Mesothelial cell of epicardium (in vitro differentiated cells): ENCODE measurements around the gene GSDMA. TPM values are rescaled to one million over a fixed set of nuclear protein-coding genes. Genes with fewer than 3 reads are reported as not detected.
"Not testable (repeated sequence)": the region's sequence is repeated elsewhere in the genome, so short reads cannot be mapped to it uniquely, and the experiment has no call there.

ENCODE experiments used
- DNase-seq, 2 experiments: peaks; one replicate each; pipeline ENCODE4 v3.0.0; 2021; ENCODE audit warnings: low spot score in 2 of 2; ENCODE audit not compliant: unreplicated experiment in 2 of 2
- H3K27ac Mint-ChIP-seq: 2 replicates; pipeline ENCODE4 v1.8.0; 2021; ENCODE audit warnings: mixed read lengths
- H3K27me3 Mint-ChIP-seq: 2 replicates; pipeline ENCODE4 v1.8.0; 2021; ENCODE audit warnings: low read depth, mixed read lengths
- H3K36me3 Mint-ChIP-seq: 2 replicates; pipeline ENCODE4 v1.8.0; 2021; ENCODE audit warnings: mixed read lengths
- H3K4me1 Mint-ChIP-seq: 2 replicates; pipeline ENCODE4 v1.8.0; 2021; ENCODE audit warnings: mixed read lengths
- H3K4me3 Mint-ChIP-seq: 2 replicates; pipeline ENCODE4 v1.8.0; 2021; ENCODE audit warnings: mild to moderate bottlenecking, moderate library complexity, mixed read lengths
- H3K9me3 Mint-ChIP-seq: 2 replicates; pipeline ENCODE4 v1.8.0; 2021; ENCODE audit warnings: mixed read lengths
- CTCF ChIP-seq: fragments of 200-600 bp; sonication (generic); IDR thresholded peaks from one replicate; pipeline ENCODE4 v1.5.0; 2021; ENCODE audit warnings: antibody characterized with exemption; ENCODE audit not compliant: unreplicated experiment
- total RNA-seq: library from RNA; stranded (reverse); gene quantifications from 3 replicates; pipeline ENCODE4 v1.2.1, GENCODE V29; 2021

Gene GSDMA
- total RNA-seq, 1 donor from 2014 or later, result not detected

- Mint-ChIP-seq H3K36me3 (peaks cover 44% of the 10 kb centered on the region), H3K27me3 (no peaks in the 10 kb centered on the region), H3K27ac (no peak overlapping the region), H3K4me1 (no peaks in the 10 kb centered on the region), H3K4me3 (no peak overlapping the region), H3K9me3 (no peaks in the 10 kb centered on the region)
- no peak for DNase-seq
- no peak for TF ChIP-seq CTCF
These were observed 33.4 kb downstream of the GSDMA start for GRCh38 chr17:39996162-39996561.

GRCh38 chr17:39996800-39997199, 34.0 kb downstream of the GSDMA start:
- no peak for TF ChIP-seq CTCF
- H3K4me3 Mint-ChIP-seq, result no peak overlapping the region
- no peaks in the 10 kb centered on the region for H3K4me1 Mint-ChIP-seq
- no peak for DNase-seq
- H3K36me3 Mint-ChIP-seq, result peaks cover 40% of the 10 kb centered on the region
- H3K27ac Mint-ChIP-seq, result no peak overlapping the region
- no peaks in the 10 kb centered on the region for H3K9me3 Mint-ChIP-seq
- no peaks in the 10 kb centered on the region for H3K27me3 Mint-ChIP-seq

GRCh38 chr17:39997543-39997942, 34.7 kb downstream of the GSDMA start:
- no peak overlapping the region for H3K27ac Mint-ChIP-seq
- H3K27me3 Mint-ChIP-seq, result no peaks in the 10 kb centered on the region
- H3K9me3 Mint-ChIP-seq, result no peaks in the 10 kb centered on the region
- no peak overlapping the region for H3K4me3 Mint-ChIP-seq
- no peak for TF ChIP-seq CTCF
- H3K4me1 Mint-ChIP-seq, result no peaks in the 10 kb centered on the region
- peaks cover 38% of the 10 kb centered on the region for H3K36me3 Mint-ChIP-seq
- no peak for DNase-seq

- H3K36me3 Mint-ChIP-seq, result peaks cover 24% of the 10 kb centered on the region
- H3K4me3 Mint-ChIP-seq, result no peak overlapping the region
- no peak for TF ChIP-seq CTCF
- H3K27ac Mint-ChIP-seq, result no peak overlapping the region
- DNase-seq, result no peak
- no peaks in the 10 kb centered on the region for H3K9me3 Mint-ChIP-seq
- H3K27me3 Mint-ChIP-seq, result no peaks in the 10 kb centered on the region
- H3K4me1 Mint-ChIP-seq, result no peaks in the 10 kb centered on the region
These were observed 36.3 kb downstream of the GSDMA start for GRCh38 chr17:39999067-39999466.

GRCh38 chr17:40000161-40000560, 37.4 kb downstream of the GSDMA start:
- no peak for TF ChIP-seq CTCF
- Mint-ChIP-seq H3K36me3 (peaks cover 14% of the 10 kb centered on the region), H3K9me3 (no peaks in the 10 kb centered on the region)

GRCh38 chr17:40001335-40001734, 38.5 kb downstream of the GSDMA start:
- not testable (repeated sequence) for DNase-seq, H3K27ac Mint-ChIP-seq, H3K9me3 Mint-ChIP-seq, H3K36me3 Mint-ChIP-seq, H3K4me1 Mint-ChIP-seq, H3K4me3 Mint-ChIP-seq, H3K27me3 Mint-ChIP-seq

More at GRCh38 chr17:40000161-40000560, 37.4 kb downstream of the GSDMA start:
- no peaks in the 10 kb centered on the region for H3K4me1 Mint-ChIP-seq
- H3K27me3 Mint-ChIP-seq, result no peaks in the 10 kb centered on the region
- no peak overlapping the region for H3K27ac Mint-ChIP-seq
- H3K4me3 Mint-ChIP-seq, result no peak overlapping the region
- no peak for DNase-seq
